Measurements from ENCODE around the gene METTL21C. TPM values are rescaled to one million over a fixed set of nuclear protein-coding genes. Genes with fewer than 3 reads are reported as not detected.

METTL21C gene
- total RNA-seq, 3 donors from 2014 or later: not detected

Other genes starting within 250 kb of the METTL21C start
- gene TPP2, start 98.1 kb downstream of the METTL21C start, total RNA-seq: 10 to 100 TPM; 57.7 to 62.0 (median 58.6) TPM
- gene TEX30, start 78.7 kb upstream of the METTL21C start, total RNA-seq: 10 to 100 TPM; 35.5 to 37.9 (median 35.7) TPM
- gene POGLUT2, start 103.9 kb upstream of the METTL21C start, total RNA-seq: 1 to 10 TPM; 3.2 to 5.7 (median 4.7) TPM
- gene BIVM, start 104.1 kb upstream of the METTL21C start, total RNA-seq: 1 to 10 TPM; 6.2 to 8.9 (median 7.3) TPM
- gene ERCC5, start 151.0 kb upstream of the METTL21C start, total RNA-seq: 10 to 100 TPM; 32.1 to 34.9 (median 33.7) TPM

All from activated T-cell treated with anti-CD3 and anti-CD28 coated beads, Interleukin-2, amount 50 U/mL, for 4 hours (primary cell).